Measurements from ENCODE around the gene MYO10. TPM values are rescaled to one million over a fixed set of nuclear protein-coding genes. Genes with fewer than 3 reads are reported as not detected.

Gene MYO10
- polyA plus RNA-seq, 3 donors = 0.23 to 1.1 (median 0.35) TPM

GRCh38 chr5:16871746-16872339, 64.2 kb downstream of the MYO10 start:
- no peak overlapping the region for H3K4me3 Mint-ChIP-seq
- intact Hi-C loops (cut with micrococcal nuclease) = no loop called here
- H4K20me1 ChIP-seq (ENCODE audit: insufficient read depth, low read length) = no peaks in the 10 kb centered on the region
- H3K27me3 Mint-ChIP-seq (ENCODE audit: low read depth in 3 of 3) = peaks cover 0 to 3% (median 2%) of the 10 kb centered on the region in 3 donors
- no peaks in the 10 kb centered on the region for H3K4me1 Mint-ChIP-seq
- no peaks in the 10 kb centered on the region for H3K36me3 Mint-ChIP-seq
- no peak overlapping the region for H3K4me3 ChIP-seq (replicated peaks in 1 of 3; ENCODE audit: low read depth in 2 of 3, low read length in 3 of 3)
- no peak overlapping the region for H2AFZ ChIP-seq (ENCODE audit: insufficient read depth, low read depth, low read length, poor library complexity, severe bottlenecking)
- WGBS (ENCODE audit: insufficient coverage) = no CpG with 5 or more reads among the region's 4 CpGs
- no peaks in the 10 kb centered on the region for H3K36me3 ChIP-seq (replicated peaks in 1 of 2; ENCODE audit: control insufficient read depth in 1 of 2, insufficient read depth in 2 of 2, low read length in 2 of 2)
- no peaks in the 10 kb centered on the region for H3K27me3 ChIP-seq (ENCODE audit: control insufficient read depth in 2 of 2, insufficient read depth in 2 of 2, low read length in 2 of 2)
- peaks cover 29 to 34% of the 10 kb centered on the region in 2 donors for H3K9me3 ChIP-seq (replicated peaks in 1 of 2; ENCODE audit: control insufficient read depth in 1 of 2, insufficient read depth in 1 of 2, low read length in 2 of 2)
- no peak overlapping the region for H3K4me2 ChIP-seq (replicated peaks; ENCODE audit: extremely low read depth, low read length, poor library complexity, severe bottlenecking)
- no peak for DNase-seq
- no peak overlapping the region for H3K9ac ChIP-seq (ENCODE audit: insufficient read depth, low read length, poor library complexity, severe bottlenecking)
- no peak overlapping the region for H3K27ac Mint-ChIP-seq
- H3K27ac ChIP-seq (ENCODE audit: low read depth in 1 of 2, low read length in 2 of 2) = no peak overlapping the region
- TF ChIP-seq, protein P1, sequence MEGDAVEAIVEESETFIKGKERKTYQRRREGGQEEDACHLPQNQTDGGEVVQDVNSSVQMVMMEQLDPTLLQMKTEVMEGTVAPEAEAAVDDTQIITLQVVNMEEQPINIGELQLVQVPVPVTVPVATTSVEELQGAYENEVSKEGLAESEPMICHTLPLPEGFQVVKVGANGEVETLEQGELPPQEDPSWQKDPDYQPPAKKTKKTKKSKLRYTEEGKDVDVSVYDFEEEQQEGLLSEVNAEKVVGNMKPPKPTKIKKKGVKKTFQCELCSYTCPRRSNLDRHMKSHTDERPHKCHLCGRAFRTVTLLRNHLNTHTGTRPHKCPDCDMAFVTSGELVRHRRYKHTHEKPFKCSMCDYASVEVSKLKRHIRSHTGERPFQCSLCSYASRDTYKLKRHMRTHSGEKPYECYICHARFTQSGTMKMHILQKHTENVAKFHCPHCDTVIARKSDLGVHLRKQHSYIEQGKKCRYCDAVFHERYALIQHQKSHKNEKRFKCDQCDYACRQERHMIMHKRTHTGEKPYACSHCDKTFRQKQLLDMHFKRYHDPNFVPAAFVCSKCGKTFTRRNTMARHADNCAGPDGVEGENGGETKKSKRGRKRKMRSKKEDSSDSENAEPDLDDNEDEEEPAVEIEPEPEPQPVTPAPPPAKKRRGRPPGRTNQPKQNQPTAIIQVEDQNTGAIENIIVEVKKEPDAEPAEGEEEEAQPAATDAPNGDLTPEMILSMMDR (IDR thresholded peaks at IDR 0.05) = no peak
- H3K4me1 ChIP-seq (ENCODE audit: control insufficient read depth in 1 of 2, insufficient read depth in 2 of 2, low read length in 2 of 2) = no peaks in the 10 kb centered on the region
- H3K79me2 ChIP-seq (ENCODE audit: insufficient read depth, low read length) = no peaks in the 10 kb centered on the region
- peaks cover 17 to 59% (median 42%) of the 10 kb centered on the region in 7 donors for H3K9me3 Mint-ChIP-seq

GRCh38 chr5:16870878-16871277, 65.2 kb downstream of the MYO10 start:
- Mint-ChIP-seq H3K36me3 (no peaks in the 10 kb centered on the region), H3K4me3 (no peak overlapping the region), H3K4me1 (no peaks in the 10 kb centered on the region), H3K27ac (peak overlapping the region in 1 of 7 donors; percentile 0), H3K27me3 (ENCODE audit: low read depth in 3 of 3) (peaks cover 0 to 2% (median under 1%) of the 10 kb centered on the region in 3 donors), H3K9me3 (peaks cover 17 to 58% (median 42%) of the 10 kb centered on the region in 7 donors)
- no peak overlapping the region for H3K4me2 ChIP-seq (replicated peaks; ENCODE audit: extremely low read depth, low read length, poor library complexity, severe bottlenecking)
- 89% methylated on average over 1 of the region's 1 CpG for WGBS (ENCODE audit: insufficient coverage)
- no peaks in the 10 kb centered on the region for H3K27me3 ChIP-seq (ENCODE audit: control insufficient read depth in 2 of 2, insufficient read depth in 2 of 2, low read length in 2 of 2)
- H3K9me3 ChIP-seq (replicated peaks in 1 of 2; ENCODE audit: control insufficient read depth in 1 of 2, insufficient read depth in 1 of 2, low read length in 2 of 2) = peaks cover 28 to 34% of the 10 kb centered on the region in 2 donors
- no peak for DNase-seq
- no peak overlapping the region for H3K9ac ChIP-seq (ENCODE audit: insufficient read depth, low read length, poor library complexity, severe bottlenecking)
- H2AFZ ChIP-seq (ENCODE audit: insufficient read depth, low read depth, low read length, poor library complexity, severe bottlenecking) = no peak overlapping the region
- H3K4me3 ChIP-seq (replicated peaks in 1 of 3; ENCODE audit: low read depth in 2 of 3, low read length in 3 of 3) = no peak overlapping the region
- H3K36me3 ChIP-seq (replicated peaks in 1 of 2; ENCODE audit: control insufficient read depth in 1 of 2, insufficient read depth in 2 of 2, low read length in 2 of 2) = no peaks in the 10 kb centered on the region
- intact Hi-C loops (cut with micrococcal nuclease) = no loop called here
- H3K4me1 ChIP-seq (ENCODE audit: control insufficient read depth in 1 of 2, insufficient read depth in 2 of 2, low read length in 2 of 2) = no peaks in the 10 kb centered on the region
- TF ChIP-seq, protein P1 (IDR thresholded peaks at IDR 0.05) = no peak
- H3K79me2 ChIP-seq (ENCODE audit: insufficient read depth, low read length) = no peaks in the 10 kb centered on the region
- no peaks in the 10 kb centered on the region for H4K20me1 ChIP-seq (ENCODE audit: insufficient read depth, low read length)
- H3K27ac ChIP-seq (ENCODE audit: low read depth in 1 of 2, low read length in 2 of 2) = no peak overlapping the region
